Fibroblast of mammary gland (primary cell): Measurements from ENCODE around the gene SLC22A5.

Experiments
- DNase-seq: peaks from one replicate; pipeline ENCODE4 v3.0.0-alpha.2; 2010; ENCODE audit warnings: low read depth
- H3K4me3 ChIP-seq: 2 replicates; pipeline ENCODE4 v1.5.1; 2011; ENCODE audit warnings: low read depth, mild to moderate bottlenecking, low read length, moderate library complexity; ENCODE audit not compliant: control insufficient read depth
- TF ChIP-seq, protein P1 (sequence below): conservative IDR thresholded peaks from 2 replicates; pipeline ENCODE4 v1.5.1; 2011; ENCODE audit warnings: low read depth, low read length, inconsistent platforms; ENCODE audit not compliant: control insufficient read depth, insufficient read depth

SLC22A5 gene

DNA sequence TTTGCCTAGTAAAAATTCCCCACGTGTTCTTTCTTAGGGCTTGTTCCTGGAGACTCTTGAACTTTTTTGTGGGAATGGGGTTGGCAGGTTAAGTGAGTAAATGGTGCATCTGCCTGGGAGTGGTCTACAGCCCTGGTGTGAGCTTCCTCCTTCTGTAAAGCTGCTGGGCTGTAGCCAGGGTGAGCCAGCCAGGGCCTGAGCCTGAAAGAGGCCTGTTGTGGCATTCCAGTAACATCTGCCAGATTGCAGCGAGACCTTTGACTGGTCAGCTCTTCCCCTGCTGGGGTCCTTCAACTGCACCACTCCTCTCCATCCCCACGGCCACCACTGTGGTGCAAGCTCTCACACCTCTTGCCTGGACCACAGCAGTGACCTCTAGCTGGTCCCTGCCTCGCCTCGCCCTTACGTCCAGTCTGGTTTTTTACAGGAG is 47.5 kb downstream of the SLC22A5 start:
- TF ChIP-seq, protein P1, sequence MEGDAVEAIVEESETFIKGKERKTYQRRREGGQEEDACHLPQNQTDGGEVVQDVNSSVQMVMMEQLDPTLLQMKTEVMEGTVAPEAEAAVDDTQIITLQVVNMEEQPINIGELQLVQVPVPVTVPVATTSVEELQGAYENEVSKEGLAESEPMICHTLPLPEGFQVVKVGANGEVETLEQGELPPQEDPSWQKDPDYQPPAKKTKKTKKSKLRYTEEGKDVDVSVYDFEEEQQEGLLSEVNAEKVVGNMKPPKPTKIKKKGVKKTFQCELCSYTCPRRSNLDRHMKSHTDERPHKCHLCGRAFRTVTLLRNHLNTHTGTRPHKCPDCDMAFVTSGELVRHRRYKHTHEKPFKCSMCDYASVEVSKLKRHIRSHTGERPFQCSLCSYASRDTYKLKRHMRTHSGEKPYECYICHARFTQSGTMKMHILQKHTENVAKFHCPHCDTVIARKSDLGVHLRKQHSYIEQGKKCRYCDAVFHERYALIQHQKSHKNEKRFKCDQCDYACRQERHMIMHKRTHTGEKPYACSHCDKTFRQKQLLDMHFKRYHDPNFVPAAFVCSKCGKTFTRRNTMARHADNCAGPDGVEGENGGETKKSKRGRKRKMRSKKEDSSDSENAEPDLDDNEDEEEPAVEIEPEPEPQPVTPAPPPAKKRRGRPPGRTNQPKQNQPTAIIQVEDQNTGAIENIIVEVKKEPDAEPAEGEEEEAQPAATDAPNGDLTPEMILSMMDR: no peak
- peak; percentile 59 for DNase-seq
- no peak overlapping the region for H3K4me3 ChIP-seq

DNA sequence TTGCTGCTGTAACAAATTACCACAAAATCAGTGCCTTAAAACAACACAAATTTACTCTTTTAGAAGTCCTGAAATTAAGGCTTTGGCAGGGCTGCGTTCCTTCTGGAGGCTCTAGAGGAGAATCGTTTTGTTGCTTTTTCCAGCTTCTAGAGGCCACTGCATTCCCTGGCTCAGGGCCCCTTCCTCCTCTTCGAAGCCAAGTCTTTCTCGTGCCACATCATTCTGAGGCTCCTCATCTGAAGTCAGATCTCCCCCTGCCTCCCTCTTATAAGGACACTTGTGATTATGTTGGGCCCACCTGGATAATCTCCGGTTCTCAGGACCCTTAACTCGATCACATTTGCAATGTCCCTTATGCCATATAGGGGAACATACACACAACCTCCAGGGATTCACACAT is 48.0 kb downstream of the SLC22A5 start:
- H3K4me3 ChIP-seq: no peak overlapping the region
- DNase-seq: no peak
- TF ChIP-seq, protein P1: no peak

DNA sequence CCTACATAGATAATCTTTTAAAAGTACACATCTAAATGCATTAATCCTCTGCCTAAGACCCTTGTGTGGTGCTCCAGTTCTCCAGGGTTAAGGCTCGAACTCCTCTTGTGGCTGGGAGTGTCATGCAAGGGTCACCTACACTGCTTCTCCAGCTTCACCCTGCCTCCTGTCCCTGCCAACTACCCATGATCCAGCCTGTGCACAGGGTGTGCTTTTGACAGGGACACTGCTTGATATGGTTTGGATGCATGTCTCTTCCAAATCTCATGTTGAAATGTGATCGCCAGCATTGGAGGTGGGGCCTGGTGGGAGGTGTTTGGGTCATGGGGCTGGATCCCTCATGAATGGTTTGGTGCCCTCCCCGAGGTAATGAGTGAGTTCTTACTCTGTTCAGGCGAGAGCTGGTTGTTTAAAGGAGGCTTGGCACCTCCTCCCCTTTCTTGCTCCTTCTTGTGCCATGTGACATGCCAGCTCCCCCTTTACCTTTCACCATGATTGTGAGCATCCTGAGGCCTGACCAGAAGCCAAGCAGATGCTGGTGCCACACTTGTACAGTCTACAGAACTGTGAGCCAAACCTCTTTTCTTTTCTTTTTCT is 48.5 kb downstream of the SLC22A5 start:
- no peak for DNase-seq
- TF ChIP-seq, protein P1: no peak
- H3K4me3 ChIP-seq: no peak overlapping the region

DNA sequence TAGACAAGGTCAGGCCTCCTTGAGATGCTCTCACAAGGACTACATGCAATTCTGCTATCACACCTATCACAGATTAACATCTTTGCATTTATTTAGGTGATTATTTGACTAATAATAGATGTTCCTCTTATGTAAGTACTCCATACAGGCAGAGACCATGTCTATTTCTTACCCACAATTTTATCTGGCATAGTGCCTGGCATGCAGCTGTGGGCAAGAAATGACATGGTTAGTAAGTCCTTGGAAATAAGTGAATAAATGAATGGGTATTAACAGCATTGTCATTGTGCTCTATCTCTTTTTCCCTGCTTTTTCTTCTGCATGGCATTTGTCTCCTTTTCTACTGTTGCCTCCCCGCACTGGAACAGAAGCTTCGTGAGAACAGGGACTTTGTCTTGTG is 49.4 kb downstream of the SLC22A5 start:
- no peak for DNase-seq
- H3K4me3 ChIP-seq: no peak overlapping the region
- TF ChIP-seq, protein P1: no peak

DNA sequence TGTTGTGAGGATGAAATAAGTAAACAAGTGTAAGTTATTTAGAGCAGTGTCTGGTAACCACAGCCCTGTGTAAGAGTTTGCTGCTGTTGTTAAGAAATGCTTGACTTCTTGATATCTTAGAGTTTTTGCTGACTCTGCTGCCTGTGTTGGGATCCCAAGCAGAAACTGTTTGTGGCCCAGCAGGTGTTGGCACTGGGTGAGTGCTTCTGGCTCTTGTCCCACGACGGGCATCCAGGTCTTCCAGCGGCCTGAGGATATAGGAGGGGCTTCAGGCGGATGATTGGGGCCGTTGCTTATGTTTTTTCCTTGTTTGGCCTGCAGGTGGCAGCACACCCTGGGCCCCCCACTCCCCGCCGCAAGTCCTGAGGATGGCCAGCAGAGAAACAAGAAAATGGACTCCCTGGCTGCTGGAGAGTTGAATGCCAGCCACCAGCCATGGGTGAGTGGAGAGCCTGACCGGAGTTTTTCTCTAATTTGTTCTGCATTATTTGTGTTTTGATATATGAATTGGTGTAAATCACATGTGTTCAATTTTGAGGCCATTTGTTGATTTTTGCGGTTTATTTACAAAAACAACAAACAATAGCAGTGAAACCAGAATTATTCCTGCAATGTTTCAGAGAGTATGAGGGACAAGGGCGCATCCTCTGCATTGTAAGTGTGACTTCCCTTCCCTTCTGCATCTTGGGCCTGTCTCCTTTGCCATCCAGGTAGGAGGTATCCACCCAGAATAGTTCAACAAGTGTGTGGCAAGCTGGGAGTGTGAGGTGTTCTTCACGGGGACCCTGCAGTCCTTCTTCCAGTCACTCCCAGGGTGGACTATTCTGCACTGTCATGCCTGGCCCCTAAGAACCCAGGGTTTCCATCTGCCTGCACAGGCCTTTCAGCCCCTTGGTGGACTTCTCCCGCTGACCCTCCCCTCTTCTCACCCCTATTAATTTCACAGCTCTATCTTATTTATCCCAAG is 50.3 kb downstream of the SLC22A5 start:
- TF ChIP-seq, protein P1: peak; percentile 73
- H3K4me3 ChIP-seq: no peak overlapping the region
- peak; percentile 71 for DNase-seq

DNA sequence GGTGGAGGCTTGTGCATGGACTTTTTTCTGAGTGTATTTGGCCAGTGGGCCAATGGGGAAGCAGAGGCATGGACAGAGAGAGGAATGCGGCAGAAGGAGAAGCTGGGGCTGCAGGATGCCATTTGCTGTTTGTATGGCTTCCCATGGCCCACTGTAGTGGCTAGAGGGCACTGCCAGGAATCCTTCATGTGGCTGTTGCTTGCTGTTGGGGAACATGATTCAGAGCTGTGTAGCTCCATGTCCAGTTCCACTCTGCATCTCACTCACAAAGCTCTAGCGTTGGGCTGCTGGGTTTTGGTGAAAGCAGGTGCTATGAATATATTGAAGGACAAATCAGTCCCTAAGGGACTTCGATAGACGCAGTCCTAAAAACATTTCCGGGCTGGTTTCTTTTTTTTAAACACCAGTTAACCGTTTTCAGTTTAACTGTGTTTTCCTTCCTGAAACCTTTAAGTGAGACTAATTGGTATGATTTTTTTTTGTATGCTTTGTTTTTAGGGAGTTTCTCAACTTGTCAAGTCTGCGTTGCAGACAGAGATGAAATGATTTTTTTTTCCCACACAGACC is 51.3 kb downstream of the SLC22A5 start:
- no peak overlapping the region for H3K4me3 ChIP-seq
- no peak for DNase-seq
- TF ChIP-seq, protein P1: no peak
